NCI-H2196 treated with DMSO at 0.1 percent for 48 hours (cell line): ENCODE results near the gene RALGPS2.

Source experiments
- DNase-seq: peaks from one replicate; lab custom pipeline; 2025; ENCODE audit not compliant: unreplicated experiment; lab: John Stamatoyannopoulos, UW

Gene RALGPS2

GRCh38 chr1:178724728-178725465, at the start of gene RALGPS2:
Gene RALGPS2, plus strand, starts transcription at chr1:178725244. Its CDS starts 51,521 bp downstream, at chr1:178776765.
- DNase-seq = peak; percentile 65

GRCh38 chr1:178679237-178679636, 45.8 kb upstream of the RALGPS2 start:
- DNase-seq = no peak

GRCh38 chr1:178682429-178682828, 42.6 kb upstream of the RALGPS2 start:
- DNase-seq = no peak

GRCh38 chr1:178682886-178683285, 42.2 kb upstream of the RALGPS2 start:
- DNase-seq = no peak

GRCh38 chr1:178683291-178683690, 41.8 kb upstream of the RALGPS2 start:
- DNase-seq = no peak

- DNase-seq = no peak
Measured at GRCh38 chr1:178684111-178684510, 40.9 kb upstream of the RALGPS2 start.

- DNase-seq = no peak
Measured at GRCh38 chr1:178684542-178685000, 40.5 kb upstream of the RALGPS2 start.

GRCh38 chr1:178686407-178686806, 38.6 kb upstream of the RALGPS2 start:
- no peak for DNase-seq

GRCh38 chr1:178688244-178688643, 36.8 kb upstream of the RALGPS2 start:
- DNase-seq = no peak

GRCh38 chr1:178689769-178690168, 35.3 kb upstream of the RALGPS2 start:
- DNase-seq = no peak

GRCh38 chr1:178690496-178690895, 34.5 kb upstream of the RALGPS2 start:
- DNase-seq = no peak

- DNase-seq = no peak
Measured at GRCh38 chr1:178692564-178693327, 32.3 kb upstream of the RALGPS2 start.

- DNase-seq = no peak
Measured at GRCh38 chr1:178693366-178693765, 31.7 kb upstream of the RALGPS2 start.

- DNase-seq = no peak
Measured at GRCh38 chr1:178694923-178695525, 30.0 kb upstream of the RALGPS2 start.

GRCh38 chr1:178702146-178702545, 22.9 kb upstream of the RALGPS2 start:
- DNase-seq = no peak

GRCh38 chr1:178704833-178705232, 20.2 kb upstream of the RALGPS2 start:
- DNase-seq = no peak

- no peak for DNase-seq
Measured at GRCh38 chr1:178706432-178706831, 18.6 kb upstream of the RALGPS2 start.

GRCh38 chr1:178713259-178713658, 11.8 kb upstream of the RALGPS2 start:
- DNase-seq = no peak

- no peak for DNase-seq
Measured at GRCh38 chr1:178714453-178714852, 10.6 kb upstream of the RALGPS2 start.

GRCh38 chr1:178716111-178716510, 8.9 kb upstream of the RALGPS2 start:
- no peak for DNase-seq

- no peak for DNase-seq
Measured at GRCh38 chr1:178718520-178718919, 6.5 kb upstream of the RALGPS2 start.

- no peak for DNase-seq
Measured at GRCh38 chr1:178723546-178723945, 1.5 kb upstream of the RALGPS2 start.
